M059J (cell line): ENCODE measurements around the gene S100A8. TPM values are rescaled to one million over a fixed set of nuclear protein-coding genes. Genes with fewer than 3 reads are reported as not detected.

Experiments used
- DNase-seq: peaks from one replicate; pipeline ENCODE4 v3.0.0-alpha.2; 2012; ENCODE audit warnings: low read depth
- total RNA-seq: library from RNA; depleted of rRNA; stranded (reverse); fragments of >200 nt; shearing (Covaris generic); gene quantifications from 2 replicates; pipeline ENCODE4 v1.2.3, GENCODE V29; 2014

Gene S100A8
- total RNA-seq, 1 experiment from 2014 or later, result 0.15 TPM

DNA sequence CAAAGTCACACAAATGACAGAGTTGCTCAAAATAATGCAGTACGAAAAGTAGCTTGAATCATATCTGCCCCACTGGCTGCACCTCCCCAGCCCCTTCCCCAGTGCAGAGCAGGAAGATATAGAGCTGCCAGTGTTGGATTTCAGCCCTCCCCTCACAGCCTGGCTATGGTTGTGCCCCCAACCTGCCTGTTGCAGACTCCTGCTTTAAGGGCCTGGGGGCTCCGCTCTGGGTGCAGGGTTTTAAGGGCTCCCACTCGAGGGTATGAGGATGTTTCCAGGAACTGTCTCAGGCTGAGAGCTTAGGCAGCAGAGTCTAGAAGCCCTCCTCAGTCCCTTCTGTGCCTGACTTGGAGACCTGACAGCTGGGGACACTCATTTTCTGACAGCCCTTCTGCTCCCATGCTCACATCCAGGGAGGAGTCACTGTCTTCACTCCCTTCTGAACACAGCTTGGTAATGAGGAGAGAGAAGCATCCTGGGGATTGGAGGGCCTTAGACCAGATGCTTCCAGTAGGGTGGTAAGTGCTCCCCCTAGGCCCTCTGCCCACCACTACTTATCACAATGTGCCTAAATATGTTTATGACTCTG, 28.6 kb downstream of the S100A8 start:
- DNase-seq, result no peak

GRCh38 chr1:153361480-153362109, 29.3 kb downstream of the S100A8 start:
- DNase-seq, result no peak

DNA sequence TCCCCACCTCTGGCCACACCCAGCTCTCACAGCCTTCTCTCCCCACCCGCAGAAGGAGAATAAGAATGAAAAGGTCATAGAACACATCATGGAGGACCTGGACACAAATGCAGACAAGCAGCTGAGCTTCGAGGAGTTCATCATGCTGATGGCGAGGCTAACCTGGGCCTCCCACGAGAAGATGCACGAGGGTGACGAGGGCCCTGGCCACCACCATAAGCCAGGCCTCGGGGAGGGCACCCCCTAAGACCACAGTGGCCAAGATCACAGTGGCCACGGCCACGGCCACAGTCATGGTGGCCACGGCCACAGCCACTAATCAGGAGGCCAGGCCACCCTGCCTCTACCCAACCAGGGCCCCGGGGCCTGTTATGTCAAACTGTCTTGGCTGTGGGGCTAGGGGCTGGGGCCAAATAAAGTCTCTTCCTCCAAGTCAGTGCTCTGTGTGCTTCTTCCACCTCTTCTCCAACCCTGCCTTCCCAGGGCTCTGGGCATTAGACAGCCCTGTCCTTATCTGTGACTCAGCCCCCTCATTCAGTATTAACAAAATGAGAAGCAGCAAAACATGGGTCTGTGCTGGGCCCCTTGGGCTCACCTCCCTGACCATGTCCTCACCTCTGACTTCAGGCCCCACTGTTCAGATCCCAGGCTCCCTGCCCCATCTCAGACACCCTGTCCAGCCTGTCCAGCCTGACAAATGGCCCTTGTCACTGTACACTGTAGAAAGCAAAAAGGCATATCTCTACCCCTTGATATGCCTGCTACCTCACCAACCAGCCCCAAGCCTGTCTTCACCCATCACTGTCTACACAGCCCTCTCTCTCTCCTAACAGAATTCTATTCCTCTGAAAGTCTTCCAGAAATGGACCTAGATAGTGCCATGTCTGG, 30.0 kb downstream of the S100A8 start:
- no peak for DNase-seq

GRCh38 chr1:153360190-153360589, 30.7 kb downstream of the S100A8 start:
- DNase-seq, result no peak

GRCh38 chr1:153359241-153359640, 31.6 kb downstream of the S100A8 start:
- no peak for DNase-seq

DNA sequence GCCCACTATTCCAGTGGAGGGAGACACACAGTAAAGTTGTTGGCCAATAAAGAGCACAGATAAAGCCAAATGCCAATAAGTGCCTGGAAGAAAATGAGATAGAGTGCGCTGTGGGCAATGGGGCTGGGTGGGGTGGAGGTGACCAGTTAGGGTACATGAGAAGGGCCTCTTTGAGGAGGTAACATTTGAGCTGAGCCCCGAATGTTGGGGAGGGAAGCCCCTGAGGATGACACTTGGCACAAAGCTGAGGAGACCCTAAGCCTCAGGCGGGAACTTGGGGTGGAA, 32.2 kb downstream of the S100A8 start:
- DNase-seq, result no peak

- no peak for DNase-seq
These were observed 32.8 kb downstream of the S100A8 start, which contains the start of gene S100A9 for GRCh38 chr1:153357853-153358690. TSS of gene S100A9 (plus strand) at chr1:153357854. CDS start at chr1:153358284, 430 bp downstream.

GRCh38 chr1:153357076-153357852, 33.6 kb downstream of the S100A8 start:
- DNase-seq, result no peak

DNA sequence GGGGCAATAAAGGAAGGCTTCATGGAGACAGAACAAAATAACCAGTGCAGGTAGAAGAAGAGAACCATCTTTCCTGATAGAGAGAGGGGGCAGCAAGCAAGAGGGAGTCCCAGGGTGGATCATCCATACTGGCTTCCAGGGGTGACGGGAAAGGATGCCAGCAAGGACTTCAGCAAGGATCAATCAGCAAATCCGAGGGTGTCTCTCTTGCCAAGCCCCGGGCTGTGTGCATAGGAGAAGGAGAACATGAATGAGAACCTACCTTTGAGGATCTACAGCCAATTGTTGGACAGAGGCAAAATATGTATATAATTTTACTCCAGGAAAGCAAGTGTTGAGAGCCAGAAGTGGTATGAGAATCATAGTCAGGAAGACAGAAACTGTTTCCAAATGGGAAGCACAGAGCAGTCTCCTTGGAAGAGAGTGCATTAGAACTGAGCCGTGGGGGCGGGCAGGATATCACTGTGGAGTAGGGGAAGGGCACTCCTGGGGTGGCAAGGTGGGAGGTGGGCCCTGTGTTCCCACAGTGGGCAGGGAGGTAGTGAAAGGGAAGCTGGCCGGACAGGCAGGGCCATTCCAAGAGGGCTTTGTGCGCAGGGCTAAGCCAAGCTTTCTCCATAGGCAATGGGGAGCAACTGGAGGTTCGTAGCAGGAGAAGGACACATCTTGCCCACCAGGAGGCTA, 34.3 kb downstream of the S100A8 start:
- DNase-seq, result no peak

DNA sequence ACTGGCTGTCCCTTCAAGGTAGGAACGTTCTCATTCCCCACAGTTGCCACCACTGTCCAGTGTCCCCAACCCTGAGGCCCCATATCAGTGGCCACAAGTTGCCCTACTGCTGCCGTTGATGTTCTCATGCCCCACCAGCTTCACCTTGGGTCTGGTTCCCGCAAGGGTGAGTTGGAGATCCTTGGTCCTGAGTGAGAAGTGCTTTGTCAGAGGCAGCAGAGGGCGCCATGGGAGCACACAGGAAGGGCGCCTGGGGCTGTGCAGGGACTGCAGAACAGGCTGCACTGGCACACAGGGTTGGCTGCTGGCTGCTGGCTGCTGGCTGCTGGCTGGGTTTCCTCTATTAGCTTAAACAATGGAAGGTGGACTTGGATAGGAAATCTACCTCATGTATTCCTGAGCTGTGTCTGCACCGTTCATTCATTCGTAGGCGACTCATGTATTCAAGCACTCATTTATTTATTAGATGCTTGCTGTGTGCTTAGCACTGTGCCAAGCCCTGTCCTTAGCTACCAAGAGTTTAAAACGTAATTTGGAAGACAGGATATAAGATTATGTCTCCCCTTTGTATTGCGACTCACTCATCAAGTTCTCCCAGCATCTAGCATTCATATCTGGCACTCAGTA, 35.3 kb downstream of the S100A8 start:
- peak; percentile 63 for DNase-seq

DNA sequence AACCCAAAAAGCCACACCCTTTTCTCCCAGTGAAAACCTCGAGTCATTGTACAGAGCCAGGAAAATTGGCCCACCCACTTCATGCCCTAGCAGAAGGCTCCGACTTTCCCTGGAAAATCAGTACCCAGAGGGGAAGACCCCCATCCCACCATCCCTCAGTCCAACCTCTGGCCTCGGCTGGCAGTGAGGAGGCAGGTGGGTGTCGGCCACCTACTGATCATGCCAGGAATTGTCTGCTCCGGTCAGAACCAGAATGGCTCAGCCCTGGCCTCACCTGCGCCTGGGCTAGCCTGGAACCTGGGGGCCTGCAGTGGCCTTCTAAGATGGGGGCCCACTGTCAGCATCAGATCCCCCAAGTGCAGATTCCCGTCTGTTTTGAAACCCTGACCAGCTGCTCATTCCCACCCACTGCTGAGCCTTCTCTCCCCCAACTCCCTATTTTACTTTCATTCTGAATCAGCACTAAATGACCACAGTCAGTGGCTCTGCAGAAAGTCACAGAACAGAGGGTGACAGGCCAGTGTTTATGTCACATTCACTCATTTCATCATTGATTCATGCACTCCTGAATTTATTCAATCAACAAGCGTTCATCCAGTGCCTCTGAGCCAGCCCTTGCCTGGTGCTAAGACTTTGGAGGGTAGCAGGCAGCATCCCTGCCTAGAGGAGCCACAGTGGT, 36.2 kb downstream of the S100A8 start:
- DNase-seq, result no peak

DNA sequence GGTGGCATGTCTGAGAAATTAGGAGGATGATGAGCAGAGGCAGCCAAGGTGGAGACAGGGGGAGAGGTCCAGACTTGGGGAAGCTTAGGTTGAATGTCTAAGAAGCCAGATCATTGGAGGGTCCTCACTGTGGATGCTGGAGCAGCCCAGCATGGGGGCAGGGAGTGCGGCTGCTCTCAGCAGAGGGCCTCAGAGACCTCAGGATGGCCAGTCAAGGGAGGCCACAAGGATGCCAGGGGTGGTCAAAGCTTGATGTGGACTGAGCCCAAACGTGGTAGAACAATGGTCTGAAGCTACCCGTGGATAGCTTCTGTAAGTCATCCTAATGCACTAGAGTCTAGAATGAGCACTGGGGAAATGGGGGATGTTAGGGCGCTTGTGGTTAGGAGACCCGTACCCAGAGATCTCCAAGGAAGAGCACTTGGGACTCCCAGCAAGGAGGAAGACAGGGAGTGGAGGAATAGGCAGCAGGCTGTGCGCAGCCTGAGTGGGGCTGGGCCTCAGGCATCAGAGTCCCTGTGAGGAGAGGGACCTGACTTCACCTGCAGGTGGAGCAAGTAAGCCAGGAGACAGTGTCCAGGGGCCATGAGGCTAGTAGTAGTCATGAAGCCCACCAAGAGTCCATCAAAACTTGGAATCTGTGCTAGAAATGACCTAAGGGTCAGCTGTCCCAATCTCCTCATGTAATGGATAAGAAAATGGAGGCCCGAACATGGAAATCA, 37.5 kb downstream of the S100A8 start:
- DNase-seq, result peak; percentile 19

DNA sequence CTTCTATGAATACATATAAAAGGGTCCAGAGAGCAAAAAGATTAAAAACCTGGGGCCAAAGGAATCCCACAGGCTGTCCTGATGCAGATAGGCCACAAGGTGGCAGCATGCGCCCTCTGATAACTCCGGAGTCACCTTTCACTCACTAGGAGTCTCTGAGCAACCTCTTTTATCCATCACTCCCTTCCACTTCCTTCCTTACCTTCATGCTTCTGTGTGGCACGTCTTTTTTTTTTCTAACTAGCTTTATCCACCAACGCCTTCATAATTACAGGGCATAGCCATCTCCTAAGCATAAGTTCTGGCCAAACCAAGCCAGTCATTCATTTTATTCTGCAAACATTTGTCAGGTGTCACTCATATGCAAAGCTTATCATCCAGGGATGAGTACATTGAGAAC, 38.4 kb downstream of the S100A8 start:
- peak; percentile 64 for DNase-seq

DNA sequence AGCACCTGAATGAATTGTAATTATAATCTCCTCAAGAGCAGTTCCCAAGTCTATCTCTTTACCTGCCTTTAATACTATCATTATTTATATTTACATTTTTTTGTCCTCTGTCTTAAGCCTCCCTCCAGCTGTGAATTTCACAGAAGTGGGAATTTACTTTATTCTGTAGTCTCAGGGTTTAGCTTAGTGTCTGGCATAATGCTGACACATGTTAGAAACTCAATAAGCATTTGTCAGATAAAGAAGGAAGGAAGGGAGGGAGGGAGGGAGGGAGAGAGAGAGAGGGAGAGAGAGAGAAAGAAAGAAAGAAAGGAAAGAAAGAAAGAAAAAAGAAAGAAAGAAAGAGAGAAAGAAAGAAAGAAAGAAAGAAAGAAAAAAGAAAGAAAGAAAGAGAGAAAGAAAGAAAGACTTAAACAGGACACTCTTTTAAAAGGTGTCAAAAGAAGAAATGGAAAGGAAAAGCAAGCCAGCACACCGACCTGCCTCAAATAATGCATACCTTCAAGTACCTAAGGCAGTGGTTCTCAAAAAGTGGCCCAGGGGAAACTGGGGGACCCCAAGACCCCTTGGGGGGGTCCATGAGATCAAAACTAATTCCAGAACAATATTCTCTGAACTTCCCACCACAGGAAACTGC, 40.4 kb downstream of the S100A8 start:
- no peak for DNase-seq

DNA sequence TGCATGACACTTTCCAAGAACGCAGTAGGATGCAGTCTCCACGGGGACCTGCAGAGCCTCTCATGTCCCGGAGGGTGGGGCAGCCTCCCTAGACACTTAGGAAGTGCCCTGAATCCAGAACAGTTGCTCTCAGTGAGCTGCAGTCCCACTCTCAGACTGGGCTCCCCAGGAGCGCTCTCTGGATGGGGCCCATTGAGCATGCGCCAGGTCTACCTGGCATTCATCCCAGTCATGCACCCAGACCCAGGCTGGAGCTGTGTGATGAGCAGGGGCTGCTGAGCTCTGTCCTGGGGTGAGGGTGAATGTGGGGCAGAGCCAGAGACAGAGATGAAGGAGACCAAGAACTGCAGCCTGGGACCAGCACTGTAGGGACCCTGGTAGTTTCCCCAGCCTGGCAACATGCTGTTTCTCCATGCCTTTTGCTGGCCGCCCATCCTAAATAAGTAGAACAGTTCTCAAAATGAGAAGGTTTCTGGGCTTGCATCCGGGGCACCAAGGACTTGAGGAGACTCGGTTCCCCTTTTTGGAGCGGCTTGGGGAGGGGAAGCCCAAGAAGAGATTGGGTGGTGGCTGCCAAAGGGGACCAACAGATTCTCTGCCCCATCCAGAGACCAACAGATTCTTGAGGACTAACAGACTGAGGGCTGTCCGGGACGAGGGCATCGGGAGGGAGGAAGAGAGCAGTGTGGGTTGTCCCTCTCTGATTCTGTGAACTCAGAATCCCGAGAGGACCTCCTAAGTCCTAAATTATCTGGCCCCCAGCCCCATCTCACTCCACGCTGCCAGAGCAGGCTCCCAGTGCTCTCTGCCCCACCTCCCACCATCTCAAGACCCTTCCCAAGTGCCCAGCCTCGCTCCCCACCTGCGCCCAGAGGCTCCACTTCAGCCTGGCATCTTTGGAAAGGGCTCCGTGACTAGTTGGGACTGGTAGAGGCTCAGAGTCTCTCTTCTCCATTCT, 41.2 kb downstream of the S100A8 start:
- no peak for DNase-seq

GRCh38 chr1:153348511-153349362, 42.1 kb downstream of the S100A8 start, which contains the start of gene PGLYRP4:
TSS of gene PGLYRP4 (minus strand) at chr1:153348841. CDS start at chr1:153347932, 909 bp downstream.
- DNase-seq, result no peak
